GM12865 (cell line): ENCODE data around the gene ARHGAP24.
A peak's percentile ranks its signal among the peaks of the same experiment; 100 is the strongest.
"Not testable (repeated sequence)": the region's sequence is repeated elsewhere in the genome, so short reads cannot be mapped to it uniquely, and the experiment has no call there.

Source experiments
- DNase-seq: peaks from one replicate; pipeline ENCODE4 v3.0.0; 2010; ENCODE audit warnings: low read depth
- H3K4me3 ChIP-seq: 2 replicates; pipeline ENCODE4 v1.5.1; 2011; ENCODE audit warnings: mild to moderate bottlenecking, low read depth, low read length, control low read depth
- TF ChIP-seq, protein P1 (sequence below): IDR thresholded peaks from 2 replicates; pipeline ENCODE4 v1.5.1; 2011; ENCODE audit warnings: low read length, control low read depth, low read depth, inconsistent platforms; ENCODE audit not compliant: insufficient read depth; ENCODE audit errors: missing control alignments

The ARHGAP24 gene

DNA sequence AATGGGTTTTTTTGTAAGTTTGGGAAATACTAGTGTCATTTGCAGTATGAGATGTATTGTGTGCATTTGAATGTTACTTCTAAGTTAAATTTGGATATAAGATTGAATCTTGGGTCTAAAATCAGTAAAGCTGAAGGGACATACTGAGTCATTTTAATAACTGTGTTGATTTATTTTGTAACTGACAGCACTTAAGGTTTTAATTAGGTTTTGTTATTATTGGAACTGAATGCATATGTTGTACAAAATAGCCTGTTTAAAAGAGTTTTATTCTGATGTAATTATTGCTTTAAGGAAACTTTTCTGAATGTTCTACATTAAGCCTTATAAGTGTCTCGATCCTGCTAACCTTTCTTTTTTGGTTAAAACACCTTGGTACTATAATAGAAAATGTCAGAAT lies 488.3 kb downstream of the ARHGAP24 start:
- TF ChIP-seq, protein P1, sequence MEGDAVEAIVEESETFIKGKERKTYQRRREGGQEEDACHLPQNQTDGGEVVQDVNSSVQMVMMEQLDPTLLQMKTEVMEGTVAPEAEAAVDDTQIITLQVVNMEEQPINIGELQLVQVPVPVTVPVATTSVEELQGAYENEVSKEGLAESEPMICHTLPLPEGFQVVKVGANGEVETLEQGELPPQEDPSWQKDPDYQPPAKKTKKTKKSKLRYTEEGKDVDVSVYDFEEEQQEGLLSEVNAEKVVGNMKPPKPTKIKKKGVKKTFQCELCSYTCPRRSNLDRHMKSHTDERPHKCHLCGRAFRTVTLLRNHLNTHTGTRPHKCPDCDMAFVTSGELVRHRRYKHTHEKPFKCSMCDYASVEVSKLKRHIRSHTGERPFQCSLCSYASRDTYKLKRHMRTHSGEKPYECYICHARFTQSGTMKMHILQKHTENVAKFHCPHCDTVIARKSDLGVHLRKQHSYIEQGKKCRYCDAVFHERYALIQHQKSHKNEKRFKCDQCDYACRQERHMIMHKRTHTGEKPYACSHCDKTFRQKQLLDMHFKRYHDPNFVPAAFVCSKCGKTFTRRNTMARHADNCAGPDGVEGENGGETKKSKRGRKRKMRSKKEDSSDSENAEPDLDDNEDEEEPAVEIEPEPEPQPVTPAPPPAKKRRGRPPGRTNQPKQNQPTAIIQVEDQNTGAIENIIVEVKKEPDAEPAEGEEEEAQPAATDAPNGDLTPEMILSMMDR = no peak
- DNase-seq = no peak
- H3K4me3 ChIP-seq = no peak overlapping the region

DNA sequence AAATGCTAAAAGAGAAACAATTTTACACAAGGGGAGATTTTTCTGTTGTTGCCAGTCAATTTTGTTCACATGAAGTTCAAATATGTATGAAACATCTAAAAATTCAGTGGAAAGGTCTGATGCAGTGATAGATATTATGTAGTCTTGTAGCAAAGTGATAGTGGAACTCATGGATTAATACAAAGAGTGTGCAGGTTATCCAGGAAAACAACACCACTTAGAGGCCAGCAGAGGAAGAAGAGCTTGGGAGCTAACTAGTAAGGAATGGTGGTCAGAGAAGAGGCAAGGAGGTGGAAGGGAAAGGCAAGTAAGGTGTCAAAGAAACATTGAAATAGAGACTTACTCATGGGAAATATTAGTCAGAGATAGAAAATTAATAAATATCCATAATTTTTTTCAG lies 489.3 kb downstream of the ARHGAP24 start:
- TF ChIP-seq, protein P1 = no peak

DNA sequence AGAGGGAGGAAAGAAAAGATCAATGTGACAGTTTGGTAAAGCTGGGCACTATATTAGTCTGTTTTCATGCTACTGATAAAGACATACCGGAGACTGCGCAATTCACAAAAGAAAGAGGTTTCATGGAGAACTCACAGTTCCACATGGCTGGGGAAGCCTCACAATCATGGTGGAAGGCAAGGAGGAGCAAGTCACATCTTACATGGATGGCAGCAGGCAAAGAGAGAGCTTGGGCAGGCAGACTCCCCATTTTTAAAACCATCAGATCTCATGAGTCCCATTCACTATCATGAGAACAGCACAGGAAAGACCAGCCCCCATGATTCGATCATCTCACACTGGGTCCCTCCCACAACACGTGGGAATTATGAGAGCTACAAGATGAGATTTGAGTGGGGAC lies 490.1 kb downstream of the ARHGAP24 start:
- DNase-seq, H3K4me3 ChIP-seq: not testable (repeated sequence)

More for the DNA sequence above, 489.3 kb downstream of the ARHGAP24 start:
- H3K4me3 ChIP-seq = no peak overlapping the region
- no peak for DNase-seq

DNA sequence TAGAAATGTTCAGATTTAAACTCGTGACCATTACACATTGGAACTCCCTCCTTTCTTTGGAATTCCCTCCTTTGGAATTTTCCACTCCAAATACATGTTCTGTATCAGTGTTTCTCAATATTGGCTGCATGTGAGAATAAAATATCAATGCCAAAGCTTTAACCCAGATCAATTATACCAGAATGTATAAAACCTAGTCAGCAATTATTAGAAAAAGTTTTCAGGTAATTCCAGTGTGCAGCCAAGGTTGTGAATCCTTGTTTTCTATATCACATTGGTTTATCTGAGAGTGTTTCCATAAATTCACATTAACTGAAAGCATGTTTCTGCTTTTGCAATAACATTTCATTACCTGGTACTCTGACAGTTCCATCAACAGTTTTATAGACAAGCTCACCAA lies 490.6 kb downstream of the ARHGAP24 start:
- no peak for DNase-seq
- TF ChIP-seq, protein P1 = no peak
- no peak overlapping the region for H3K4me3 ChIP-seq

DNA sequence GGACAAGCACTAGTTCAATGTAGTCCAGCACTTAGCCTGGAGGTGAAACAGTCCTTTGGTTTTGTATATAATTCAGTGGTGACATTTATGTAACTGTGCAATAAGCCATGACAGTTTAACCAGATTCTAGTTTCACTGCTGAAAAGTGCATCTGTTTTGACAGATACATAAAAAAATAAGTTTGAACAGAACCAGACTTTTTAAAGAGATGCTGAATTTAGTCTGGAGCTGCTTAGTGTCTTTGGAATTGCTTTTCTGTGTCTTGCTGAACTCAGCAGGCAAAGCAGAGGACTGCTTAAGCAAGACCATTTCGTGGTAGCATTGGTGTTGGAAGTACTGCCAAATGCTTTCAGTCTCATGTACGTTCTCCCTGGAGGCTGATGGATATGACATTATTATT lies 491.4 kb downstream of the ARHGAP24 start:
- no peak overlapping the region for H3K4me3 ChIP-seq
- TF ChIP-seq, protein P1 = no peak
- no peak for DNase-seq

DNA sequence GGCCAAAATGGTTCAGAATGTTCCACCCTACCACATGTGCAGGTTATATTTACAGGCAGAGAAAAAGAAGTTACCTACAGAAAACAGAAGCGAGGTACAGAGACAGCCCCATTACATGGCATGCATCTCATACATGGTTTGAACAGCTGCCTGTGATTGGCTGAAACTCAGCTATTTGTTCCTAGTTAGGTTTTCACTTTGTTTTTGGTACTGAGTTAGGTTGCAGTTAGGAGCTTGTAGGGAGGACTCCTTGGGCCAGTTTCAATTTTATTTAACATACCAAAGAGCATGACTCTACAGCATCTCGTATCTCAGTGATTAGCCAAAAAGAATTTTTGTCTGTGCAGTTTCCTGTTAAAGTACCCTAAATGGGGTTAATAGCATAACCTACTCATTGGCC lies 492.9 kb downstream of the ARHGAP24 start:
- DNase-seq = no peak
- TF ChIP-seq, protein P1 = no peak
- no peak overlapping the region for H3K4me3 ChIP-seq

DNA sequence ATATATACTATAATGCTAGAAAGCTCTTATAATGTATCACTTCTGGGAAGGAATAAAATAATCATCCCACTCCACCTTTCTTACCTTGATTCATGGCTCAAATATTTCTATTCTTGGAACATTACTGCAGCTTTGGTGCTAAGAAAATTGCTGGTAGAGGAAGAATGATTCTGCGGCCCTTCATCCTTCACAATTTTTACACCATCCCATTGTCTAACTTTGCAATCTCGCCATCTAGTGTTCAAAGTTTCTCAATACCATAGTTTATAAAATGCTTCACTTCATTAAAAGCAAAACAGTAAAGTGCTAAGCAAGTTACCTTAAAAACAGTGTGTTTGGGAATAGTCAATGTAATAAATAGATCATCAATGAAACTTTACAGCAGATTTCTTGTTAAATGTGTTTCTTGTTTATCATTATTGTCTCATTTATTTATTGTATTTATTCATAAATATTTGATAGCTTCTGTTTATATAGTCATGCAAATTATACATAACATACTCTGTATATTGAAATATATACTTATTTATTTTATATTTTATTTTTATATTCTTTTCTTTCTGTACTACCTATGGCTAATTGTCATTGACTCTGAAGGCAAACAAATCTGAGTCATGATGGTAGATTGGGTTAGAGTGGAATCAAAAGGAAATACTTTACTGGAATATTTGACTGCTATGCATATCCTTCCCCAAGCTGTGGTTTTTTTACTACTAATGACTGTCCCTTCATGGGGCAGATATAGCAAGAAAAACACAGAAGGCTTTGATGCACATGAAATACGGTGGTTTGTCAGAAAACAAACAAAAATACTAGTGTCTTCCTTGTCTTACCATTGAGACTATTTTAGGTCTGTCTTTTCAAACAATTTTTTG lies 494.2 kb downstream of the ARHGAP24 start:
- TF ChIP-seq, protein P1 = peak; percentile 45
- DNase-seq = peak; percentile 26
- no peak overlapping the region for H3K4me3 ChIP-seq
